Neural crest cell (in vitro differentiated cells): ENCODE measurements around the gene RHOV. TPM values are rescaled to one million over a fixed set of nuclear protein-coding genes. Genes with fewer than 3 reads are reported as not detected.

ENCODE experiments used
- DNase-seq: peaks from one replicate; pipeline ENCODE4 v3.0.0; 2021; ENCODE audit warnings: low read depth, mixed read lengths, low spot score
- H3K27ac Mint-ChIP-seq: one replicate; pipeline ENCODE4 v1.8.0; 2021; ENCODE audit warnings: mild to moderate bottlenecking, mixed read lengths; ENCODE audit not compliant: unreplicated experiment
- H3K27me3 Mint-ChIP-seq: 2 replicates; pipeline ENCODE4 v1.8.0; 2021; ENCODE audit warnings: low read depth, mild to moderate bottlenecking, mixed read lengths
- H3K36me3 Mint-ChIP-seq: 2 replicates; pipeline ENCODE4 v1.8.0; 2021; ENCODE audit warnings: low read depth, mild to moderate bottlenecking, mixed read lengths
- H3K4me1 Mint-ChIP-seq: 2 replicates; pipeline ENCODE4 v1.8.0; 2021; ENCODE audit warnings: mixed read lengths
- H3K4me3 Mint-ChIP-seq: one replicate; pipeline ENCODE4 v1.8.0; 2021; ENCODE audit warnings: mild to moderate bottlenecking, mixed read lengths
- H3K9me3 Mint-ChIP-seq: 2 replicates; pipeline ENCODE4 v1.8.0; 2021; ENCODE audit warnings: mixed read lengths
- total RNA-seq: library from RNA; stranded (reverse); gene quantifications from 2 replicates; pipeline ENCODE4 v1.2.1, GENCODE V29; 2021
- TF ChIP-seq, protein P1 (sequence below): fragments of 200-600 bp; sonication (generic); conservative IDR thresholded peaks from 2 replicates; pipeline ENCODE4 v1.5.0; 2021; ENCODE audit warnings: antibody characterized with exemption, mild to moderate bottlenecking

RHOV gene
- total RNA-seq, 1 donor from 2014 or later: 1.0 TPM

DNA sequence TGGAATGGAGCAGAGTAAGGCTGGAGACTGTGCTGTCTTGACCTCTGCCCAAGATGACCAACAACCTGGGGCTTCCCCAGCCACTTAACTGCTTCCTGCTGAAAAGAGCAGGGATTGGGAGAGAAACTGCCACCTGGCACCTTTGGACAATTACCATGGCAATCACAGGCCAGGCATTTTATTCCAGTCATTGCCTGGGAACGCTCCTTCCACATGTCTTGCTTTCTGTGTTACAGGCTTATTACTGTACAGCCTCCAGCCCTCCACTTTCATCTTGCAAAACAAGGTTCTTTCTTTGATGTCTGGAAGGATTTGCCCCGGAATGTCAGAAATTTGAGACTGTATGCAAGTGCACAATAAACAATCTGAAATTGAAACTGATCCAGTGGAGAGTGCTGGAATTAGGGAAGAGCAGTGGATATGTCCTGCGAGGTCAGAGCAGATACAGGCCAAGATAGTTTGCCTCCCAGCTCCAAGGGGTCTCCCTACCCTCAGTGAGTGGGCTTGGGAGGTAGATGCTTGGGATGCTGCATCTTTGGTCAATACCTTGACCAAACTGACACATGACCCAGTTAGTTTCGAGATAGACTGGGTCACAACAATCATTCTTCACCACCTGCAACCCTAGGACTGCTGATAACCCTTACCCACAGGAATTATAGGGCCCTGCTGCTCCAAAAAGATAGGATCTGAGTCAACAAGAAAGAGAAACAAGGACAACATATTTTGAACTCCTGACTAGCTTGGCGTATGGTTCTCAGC, 48.2 kb downstream of the RHOV start:
- TF ChIP-seq, protein P1, sequence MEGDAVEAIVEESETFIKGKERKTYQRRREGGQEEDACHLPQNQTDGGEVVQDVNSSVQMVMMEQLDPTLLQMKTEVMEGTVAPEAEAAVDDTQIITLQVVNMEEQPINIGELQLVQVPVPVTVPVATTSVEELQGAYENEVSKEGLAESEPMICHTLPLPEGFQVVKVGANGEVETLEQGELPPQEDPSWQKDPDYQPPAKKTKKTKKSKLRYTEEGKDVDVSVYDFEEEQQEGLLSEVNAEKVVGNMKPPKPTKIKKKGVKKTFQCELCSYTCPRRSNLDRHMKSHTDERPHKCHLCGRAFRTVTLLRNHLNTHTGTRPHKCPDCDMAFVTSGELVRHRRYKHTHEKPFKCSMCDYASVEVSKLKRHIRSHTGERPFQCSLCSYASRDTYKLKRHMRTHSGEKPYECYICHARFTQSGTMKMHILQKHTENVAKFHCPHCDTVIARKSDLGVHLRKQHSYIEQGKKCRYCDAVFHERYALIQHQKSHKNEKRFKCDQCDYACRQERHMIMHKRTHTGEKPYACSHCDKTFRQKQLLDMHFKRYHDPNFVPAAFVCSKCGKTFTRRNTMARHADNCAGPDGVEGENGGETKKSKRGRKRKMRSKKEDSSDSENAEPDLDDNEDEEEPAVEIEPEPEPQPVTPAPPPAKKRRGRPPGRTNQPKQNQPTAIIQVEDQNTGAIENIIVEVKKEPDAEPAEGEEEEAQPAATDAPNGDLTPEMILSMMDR: no peak
- Mint-ChIP-seq H3K36me3 (no peaks in the 10 kb centered on the region), H3K27me3 (peaks cover 13% of the 10 kb centered on the region), H3K27ac (no peak overlapping the region), H3K9me3 (no peaks in the 10 kb centered on the region), H3K4me1 (no peaks in the 10 kb centered on the region), H3K4me3 (no peak overlapping the region)
- no peak for DNase-seq

DNA sequence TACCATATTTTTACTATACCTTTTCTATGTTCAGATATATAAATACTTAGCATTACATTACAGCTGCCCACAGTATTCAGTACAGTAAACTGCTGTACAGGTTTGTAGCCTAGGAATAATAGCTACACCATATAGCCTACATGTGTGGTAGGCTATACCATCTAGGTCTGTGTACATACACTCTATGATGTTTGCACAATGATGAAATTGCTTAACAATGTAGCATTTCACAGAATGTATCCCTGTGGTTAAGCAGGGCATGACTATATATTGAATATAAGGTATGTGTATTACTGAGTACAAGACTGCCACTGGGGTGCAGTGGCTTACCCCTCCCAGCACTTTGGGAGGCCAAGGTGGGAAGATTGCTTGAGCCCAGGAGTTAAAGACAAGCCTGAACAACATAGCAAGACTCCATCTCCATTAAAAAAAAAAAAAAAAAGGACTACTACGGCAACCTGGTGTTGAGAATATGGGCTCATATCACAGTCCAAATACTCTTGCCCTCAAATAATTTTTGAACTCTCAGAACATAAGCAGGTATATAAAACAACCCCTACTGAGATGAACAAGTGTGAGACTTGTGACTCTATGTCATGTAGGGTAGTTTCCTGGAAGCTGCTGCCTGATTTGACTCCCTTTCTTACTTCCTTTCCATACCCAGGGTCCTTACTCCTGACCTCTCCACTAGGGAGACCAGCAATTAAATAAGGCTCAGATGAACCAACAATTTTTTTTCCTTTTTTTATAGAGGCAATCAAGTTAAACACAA, 50.3 kb downstream of the RHOV start:
- Mint-ChIP-seq H3K27ac (no peak overlapping the region), H3K36me3 (no peaks in the 10 kb centered on the region), H3K4me1 (no peaks in the 10 kb centered on the region), H3K27me3 (peaks cover 13% of the 10 kb centered on the region), H3K9me3 (no peaks in the 10 kb centered on the region), H3K4me3 (no peak overlapping the region)
- TF ChIP-seq, protein P1: no peak
- no peak for DNase-seq

Other genes with a start within 250 kb of the RHOV start
- gene RAD51, start 179.1 kb downstream of the RHOV start, total RNA-seq: 28.9 and 29.2 TPM in 2 replicates
- gene RMDN3, start 119.0 kb downstream of the RHOV start, total RNA-seq: 30.7 and 32.2 TPM in 2 replicates
- gene GCHFR, start 110.2 kb downstream of the RHOV start, total RNA-seq: 9.1 and 9.9 TPM in 2 replicates
- 0.44 and 0.61 TPM in 2 replicates for gene C15orf62, start 104.3 kb downstream of the RHOV start, total RNA-seq
- 24.2 and 25.5 TPM in 2 replicates for gene ZFYVE19, start 67.1 kb downstream of the RHOV start, total RNA-seq
- gene DNAJC17, start 66.8 kb downstream of the RHOV start, total RNA-seq: 39.3 and 44.5 TPM in 2 replicates
- gene PPP1R14D, start 45.5 kb downstream of the RHOV start, total RNA-seq: not detected in 2 replicates
- 1.0 and 1.3 TPM in 2 replicates for gene SPINT1, start 30.2 kb downstream of the RHOV start, total RNA-seq
- 26.9 and 28.2 TPM in 2 replicates for gene VPS18, start 20.2 kb upstream of the RHOV start, total RNA-seq
- gene DLL4, start 55.1 kb upstream of the RHOV start, total RNA-seq: 1.7 and 2.0 TPM in 2 replicates
- 6.7 and 6.8 TPM in 2 replicates for gene CHAC1, start 79.2 kb upstream of the RHOV start, total RNA-seq
- gene INO80, start 242.0 kb upstream of the RHOV start, total RNA-seq: 18.5 and 20.2 TPM in 2 replicates